ENCODE data around the gene NTSR2.

NTSR2 gene

GRCh38 chr2:11709293-11709692 is 39.3 kb upstream of the NTSR2 start:
- Mint-ChIP-seq H3K4me1 (ENCODE audit: low read depth in 2 of 2) (no peaks in the 10 kb centered on the region), H3K27me3 (peaks cover 2 to 8% of the 10 kb centered on the region in 2 donors)
- no peak for ATAC-seq (replicated peaks)

GRCh38 chr2:11708106-11708505 is 38.1 kb upstream of the NTSR2 start:
- Mint-ChIP-seq H3K36me3 (ENCODE audit: insufficient read depth) (no peaks in the 10 kb centered on the region), H3K4me1 (ENCODE audit: low read depth in 2 of 2) (no peaks in the 10 kb centered on the region), H3K9me3 (no peaks in the 10 kb centered on the region), H3K27ac (no peak overlapping the region), H3K27me3 (peaks cover 0 to 6% of the 10 kb centered on the region in 2 donors), H3K4me3 (no peak overlapping the region)
- DNase-seq, result no peak
- no peak for ATAC-seq (replicated peaks)

More at GRCh38 chr2:11709293-11709692, 39.3 kb upstream of the NTSR2 start:
- H3K27ac Mint-ChIP-seq, result no peak overlapping the region
- H3K9me3 Mint-ChIP-seq, result no peaks in the 10 kb centered on the region
- no peak for DNase-seq
- no peak overlapping the region for H3K4me3 Mint-ChIP-seq
- no peaks in the 10 kb centered on the region for H3K36me3 Mint-ChIP-seq (ENCODE audit: insufficient read depth)

- Mint-ChIP-seq H3K27me3 (peaks cover 0 to 6% of the 10 kb centered on the region in 2 donors), H3K9me3 (no peaks in the 10 kb centered on the region)
- ATAC-seq (replicated peaks), result no peak
Observed at GRCh38 chr2:11705711-11706110, 35.7 kb upstream of the NTSR2 start.

GRCh38 chr2:11705063-11705462 is 35.1 kb upstream of the NTSR2 start:
- Mint-ChIP-seq H3K27me3 (peaks cover 0 to 6% of the 10 kb centered on the region in 2 donors), H3K36me3 (ENCODE audit: insufficient read depth) (no peaks in the 10 kb centered on the region), H3K27ac (no peak overlapping the region), H3K4me3 (no peak overlapping the region), H3K4me1 (ENCODE audit: low read depth in 2 of 2) (no peaks in the 10 kb centered on the region), H3K9me3 (no peaks in the 10 kb centered on the region)
- DNase-seq, result no peak
- ATAC-seq (replicated peaks), result no peak

More at GRCh38 chr2:11705711-11706110, 35.7 kb upstream of the NTSR2 start:
- no peaks in the 10 kb centered on the region for H3K36me3 Mint-ChIP-seq (ENCODE audit: insufficient read depth)
- H3K4me1 Mint-ChIP-seq (ENCODE audit: low read depth in 2 of 2), result no peaks in the 10 kb centered on the region
- H3K27ac Mint-ChIP-seq, result no peak overlapping the region
- no peak overlapping the region for H3K4me3 Mint-ChIP-seq
- no peak for DNase-seq

GRCh38 chr2:11703700-11704099 is 33.7 kb upstream of the NTSR2 start:
- Mint-ChIP-seq H3K27ac (no peak overlapping the region), H3K4me1 (ENCODE audit: low read depth in 2 of 2) (no peaks in the 10 kb centered on the region), H3K27me3 (peaks cover 0 to 6% of the 10 kb centered on the region in 2 donors), H3K36me3 (ENCODE audit: insufficient read depth) (no peaks in the 10 kb centered on the region), H3K9me3 (no peaks in the 10 kb centered on the region), H3K4me3 (no peak overlapping the region)
- DNase-seq (no peak), ATAC-seq (replicated peaks) (no peak)

- Mint-ChIP-seq H3K36me3 (ENCODE audit: insufficient read depth) (no peaks in the 10 kb centered on the region), H3K27me3 (peaks cover 0 to 6% of the 10 kb centered on the region in 2 donors), H3K4me3 (no peak overlapping the region), H3K9me3 (no peaks in the 10 kb centered on the region), H3K4me1 (ENCODE audit: low read depth in 2 of 2) (no peaks in the 10 kb centered on the region), H3K27ac (no peak overlapping the region)
- ATAC-seq (replicated peaks) (no peak), DNase-seq (no peak)
Observed at GRCh38 chr2:11702946-11703345, 33.0 kb upstream of the NTSR2 start.

- H3K4me1 Mint-ChIP-seq (ENCODE audit: low read depth in 2 of 2), result no peaks in the 10 kb centered on the region
- H3K36me3 Mint-ChIP-seq (ENCODE audit: insufficient read depth), result no peaks in the 10 kb centered on the region
- ATAC-seq (replicated peaks), result peak; percentile 57
- no peak for DNase-seq
- H3K27me3 Mint-ChIP-seq, result no peaks in the 10 kb centered on the region
- H3K9me3 Mint-ChIP-seq, result no peaks in the 10 kb centered on the region
- H3K27ac Mint-ChIP-seq, result no peak overlapping the region
- no peak overlapping the region for H3K4me3 Mint-ChIP-seq
Observed at GRCh38 chr2:11701751-11702301, 31.8 kb upstream of the NTSR2 start.

- H3K36me3 Mint-ChIP-seq (ENCODE audit: insufficient read depth), result no peaks in the 10 kb centered on the region
- ATAC-seq (replicated peaks), result no peak
- no peaks in the 10 kb centered on the region for H3K9me3 Mint-ChIP-seq
- H3K27ac Mint-ChIP-seq, result no peak overlapping the region
- no peak overlapping the region for H3K4me3 Mint-ChIP-seq
- no peaks in the 10 kb centered on the region for H3K27me3 Mint-ChIP-seq
- DNase-seq, result no peak
- no peaks in the 10 kb centered on the region for H3K4me1 Mint-ChIP-seq (ENCODE audit: low read depth in 2 of 2)
Observed at GRCh38 chr2:11701206-11701605, 31.2 kb upstream of the NTSR2 start.

GRCh38 chr2:11699686-11700670 is 30.0 kb upstream of the NTSR2 start:
- H3K36me3 Mint-ChIP-seq (ENCODE audit: insufficient read depth), result no peaks in the 10 kb centered on the region
- DNase-seq (no peak), ATAC-seq (replicated peaks) (no peak)
- no peaks in the 10 kb centered on the region for H3K4me1 Mint-ChIP-seq (ENCODE audit: low read depth in 2 of 2)
- no peak overlapping the region for H3K4me3 Mint-ChIP-seq
- no peaks in the 10 kb centered on the region for H3K9me3 Mint-ChIP-seq
- H3K27me3 Mint-ChIP-seq, result no peaks in the 10 kb centered on the region
- no peak overlapping the region for H3K27ac Mint-ChIP-seq

GRCh38 chr2:11698009-11698922 is 28.3 kb upstream of the NTSR2 start:
- Mint-ChIP-seq H3K4me1 (ENCODE audit: low read depth in 2 of 2) (no peaks in the 10 kb centered on the region), H3K27me3 (no peaks in the 10 kb centered on the region), H3K4me3 (no peak overlapping the region), H3K9me3 (no peaks in the 10 kb centered on the region), H3K27ac (no peak overlapping the region), H3K36me3 (ENCODE audit: insufficient read depth) (no peaks in the 10 kb centered on the region)
- ATAC-seq (replicated peaks) (no peak), DNase-seq (no peak)

- Mint-ChIP-seq H3K4me3 (no peak overlapping the region), H3K9me3 (no peaks in the 10 kb centered on the region), H3K4me1 (ENCODE audit: low read depth in 2 of 2) (no peaks in the 10 kb centered on the region), H3K27ac (no peak overlapping the region), H3K27me3 (no peaks in the 10 kb centered on the region), H3K36me3 (ENCODE audit: insufficient read depth) (no peaks in the 10 kb centered on the region)
- DNase-seq, result no peak
- ATAC-seq (replicated peaks), result no peak
Observed at GRCh38 chr2:11697103-11697871, 27.3 kb upstream of the NTSR2 start.

GRCh38 chr2:11696736-11697102 is 26.7 kb upstream of the NTSR2 start:
- ATAC-seq (replicated peaks), result no peak
- DNase-seq, result no peak
- Mint-ChIP-seq H3K9me3 (no peaks in the 10 kb centered on the region), H3K4me3 (no peak overlapping the region), H3K4me1 (ENCODE audit: low read depth in 2 of 2) (no peaks in the 10 kb centered on the region), H3K36me3 (ENCODE audit: insufficient read depth) (no peaks in the 10 kb centered on the region), H3K27me3 (no peaks in the 10 kb centered on the region), H3K27ac (no peak overlapping the region)

GRCh38 chr2:11695576-11695975 is 25.6 kb upstream of the NTSR2 start:
- Mint-ChIP-seq H3K36me3 (ENCODE audit: insufficient read depth) (no peaks in the 10 kb centered on the region), H3K27ac (no peak overlapping the region), H3K4me1 (ENCODE audit: low read depth in 2 of 2) (no peaks in the 10 kb centered on the region), H3K4me3 (no peak overlapping the region), H3K27me3 (no peaks in the 10 kb centered on the region), H3K9me3 (no peaks in the 10 kb centered on the region)
- ATAC-seq (replicated peaks) (no peak), DNase-seq (no peak)
